Measurements from ENCODE around the gene KRT77.

Gene KRT77

GRCh38 chr12:52657250-52657902 is 45.9 kb downstream of the KRT77 start:
- no peak for DNase-seq

GRCh38 chr12:52656616-52657015 is 46.7 kb downstream of the KRT77 start:
- DNase-seq: no peak

GRCh38 chr12:52655720-52656124 is 47.6 kb downstream of the KRT77 start:
- no peak for DNase-seq

- no peak for DNase-seq
Measured at GRCh38 chr12:52655251-52655650, 48.1 kb downstream of the KRT77 start.

GRCh38 chr12:52651726-52652261 is 51.5 kb downstream of the KRT77 start, which contains the start of gene KRT2:
Gene KRT2 (minus strand): TSS chr12:52652211. CDS start chr12:52652142, 69 bp downstream.
- DNase-seq: no peak

GRCh38 chr12:52650520-52651081 is 52.7 kb downstream of the KRT77 start:
- DNase-seq: no peak

- no peak for DNase-seq
Measured at GRCh38 chr12:52649066-52649465, 54.3 kb downstream of the KRT77 start.

- no peak for DNase-seq
Measured at GRCh38 chr12:52648012-52648550, 55.2 kb downstream of the KRT77 start.

- no peak for DNase-seq
Measured at GRCh38 chr12:52647601-52648000, 55.7 kb downstream of the KRT77 start.

- no peak for DNase-seq
Measured at GRCh38 chr12:52646613-52647012, 56.7 kb downstream of the KRT77 start.

GRCh38 chr12:52645982-52646381 is 57.3 kb downstream of the KRT77 start:
- no peak for DNase-seq

GRCh38 chr12:52645120-52645761 is 58.1 kb downstream of the KRT77 start:
- no peak for DNase-seq

- no peak for DNase-seq
Measured at GRCh38 chr12:52644078-52644415, 59.3 kb downstream of the KRT77 start.

GRCh38 chr12:52643233-52644077 is 59.9 kb downstream of the KRT77 start:
- no peak for DNase-seq

- no peak for DNase-seq
Measured at GRCh38 chr12:52641468-52641867, 61.9 kb downstream of the KRT77 start.

Measured in nucleus accumbens (tissue), 56 donors.